Activated CD8-positive, alpha-beta T cell treated with anti-CD3 and anti-CD28 coated beads for 36 hours (primary cell): ENCODE data around the gene SHMT2. TPM values are rescaled to one million over a fixed set of nuclear protein-coding genes. Genes with fewer than 3 reads are reported as not detected.

Experiments
- ATAC-seq: fragments of 200-7000 bp; cut with Tn5 transposase; one replicate; pipeline ENCODE4 v1.10.0; 2021; ENCODE audit warnings: mild to moderate bottlenecking, moderate library complexity
- CTCF ChIA-PET: fragments of 350-600 bp; sonication (Branson Sonifier 250); formaldehyde crosslinking; loops from one replicate; lab custom pipeline; 2021; ENCODE audit warnings: antibody characterized with exemption; lab: Charles Lee
- POLR2A ChIA-PET: fragments of 350-600 bp; sonication (Branson Sonifier 250); formaldehyde crosslinking; loops from one replicate; lab custom pipeline; 2021; ENCODE audit warnings: antibody characterized with exemption; lab: Charles Lee
- DNase-seq: peaks from one replicate; pipeline ENCODE4 v3.0.0-alpha.2; 2020
- H3K27ac Mint-ChIP-seq: one replicate; pipeline ENCODE4 v1.8.0; 2021; ENCODE audit warnings: mild to moderate bottlenecking, mixed read lengths
- H3K27me3 Mint-ChIP-seq: one replicate; pipeline ENCODE4 v1.8.0; 2021; ENCODE audit warnings: mixed read lengths
- H3K36me3 Mint-ChIP-seq: one replicate; pipeline ENCODE4 v1.8.0; 2021; ENCODE audit warnings: low read depth, mixed read lengths
- H3K4me1 Mint-ChIP-seq: one replicate; pipeline ENCODE4 v1.8.0; 2021; ENCODE audit warnings: low read depth, mixed read lengths
- H3K4me3 Mint-ChIP-seq: one replicate; pipeline ENCODE4 v1.8.0; 2021; ENCODE audit warnings: mild to moderate bottlenecking, moderate library complexity, mixed read lengths
- H3K9me3 Mint-ChIP-seq: one replicate; pipeline ENCODE4 v1.8.0; 2021; ENCODE audit warnings: mixed read lengths
- CTCF ChIP-seq: fragments of 200-600 bp; IDR thresholded peaks from one replicate; pipeline ENCODE4 v1.8.0; 2022; ENCODE audit warnings: antibody characterized with exemption, mild to moderate bottlenecking
- intact Hi-C: fragments of 100-400 bp; cut with micrococcal nuclease; formaldehyde crosslinking; loops from one replicate; pipeline ENCODE4 v1.10.0; 2022
- total RNA-seq, 2 experiments: library from RNA; stranded (reverse); gene quantifications; one replicate each; pipeline ENCODE4 v1.2.3, GENCODE V29; 2021

The SHMT2 gene
- total RNA-seq, 2 experiments from 2014 or later: 480 to 529 TPM

- H3K27ac Mint-ChIP-seq: no peak overlapping the region
These were observed 2.7 kb downstream of the SHMT2 start for GRCh38 chr12:57232156-57232756.

GRCh38 chr12:57233357-57234232 is 4.1 kb downstream of the SHMT2 start:
- Mint-ChIP-seq H3K9me3 (no peaks in the 10 kb centered on the region), H3K4me1 (peaks cover 61% of the 10 kb centered on the region), H3K27me3 (peaks cover 13% of the 10 kb centered on the region), H3K36me3 (peaks cover 59% of the 10 kb centered on the region), H3K27ac (no peak overlapping the region), H3K4me3 (no peak overlapping the region)
- POLR2A ChIA-PET: interaction anchor here (2.5 to 12.9 kb wide), 3 partner anchors 4 to 18 kb away, joined by 10 to 238 read pairs (median 238); partner anchors contain the start of genes NXPH4 and SHMT2
- TF ChIP-seq CTCF: no peak
- DNase-seq (no peak), ATAC-seq (no peak)
- intact Hi-C loops: no loop called here
- CTCF ChIA-PET: interaction anchor here (0.6 to 13.6 kb wide), 3 partner anchors 7 to 22 kb away, joined by 3 to 431 read pairs (median 215); partner anchors contain the start of gene NXPH4

More at GRCh38 chr12:57232156-57232756, 2.7 kb downstream of the SHMT2 start:
- Mint-ChIP-seq H3K36me3 (peaks cover 59% of the 10 kb centered on the region), H3K4me3 (no peak overlapping the region), H3K4me1 (peaks cover 60% of the 10 kb centered on the region), H3K27me3 (peaks cover 9% of the 10 kb centered on the region), H3K9me3 (no peaks in the 10 kb centered on the region)
- intact Hi-C loops: no loop called here
- DNase-seq: no peak
- no peak for TF ChIP-seq CTCF
- ATAC-seq: no peak
- POLR2A ChIA-PET: interaction anchor here (0.9 to 12.9 kb wide), 4 partner anchors 5 to 18 kb away, joined by 3 to 238 read pairs (median 124); partner anchors contain the start of genes NXPH4 and SHMT2
- CTCF ChIA-PET: interaction anchor here (12.6 to 13.6 kb wide), 2 partner anchors 9 to 16 kb away, joined by 215 to 431 read pairs; partner anchors contain the start of gene NXPH4

- H3K36me3 Mint-ChIP-seq: peaks cover 59% of the 10 kb centered on the region
- intact Hi-C loops: no loop called here
These were observed 4.7 kb downstream of the SHMT2 start for GRCh38 chr12:57234233-57234570.

GRCh38 chr12:57234571-57235016 is 5.1 kb downstream of the SHMT2 start:
- H3K4me3 Mint-ChIP-seq: no peak overlapping the region
- peaks cover 59% of the 10 kb centered on the region for H3K4me1 Mint-ChIP-seq
- DNase-seq: no peak
- no peak for ATAC-seq
- H3K9me3 Mint-ChIP-seq: no peaks in the 10 kb centered on the region
- no peak overlapping the region for H3K27ac Mint-ChIP-seq
- peaks cover 58% of the 10 kb centered on the region for H3K36me3 Mint-ChIP-seq
- peaks cover 17% of the 10 kb centered on the region for H3K27me3 Mint-ChIP-seq
- intact Hi-C loops: no loop called here
- POLR2A ChIA-PET: interaction anchor here (10.7 to 12.9 kb wide), 2 partner anchors 8 to 18 kb away, joined by 99 to 238 read pairs; partner anchors contain the start of genes NXPH4 and SHMT2
- TF ChIP-seq CTCF: no peak
- CTCF ChIA-PET: interaction anchor here (12.6 to 13.6 kb wide), 2 partner anchors 6 to 18 kb away, joined by 215 to 431 read pairs; partner anchors contain the start of gene NXPH4

More at GRCh38 chr12:57234233-57234570, 4.7 kb downstream of the SHMT2 start:
- no peak for DNase-seq
- H3K9me3 Mint-ChIP-seq: no peaks in the 10 kb centered on the region
- no peak overlapping the region for H3K27ac Mint-ChIP-seq
- ChIA-PET CTCF (interaction anchor here (12.6 to 13.6 kb wide), 2 partner anchors 7 to 18 kb away, joined by 215 to 431 read pairs; partner anchors contain the start of gene NXPH4), POLR2A (interaction anchor here (12.9 kb wide), 1 partner anchor 7 kb away, joined by 238 read pairs; the partner anchor contains the start of gene SHMT2)
- H3K27me3 Mint-ChIP-seq: peaks cover 17% of the 10 kb centered on the region
- no peak for TF ChIP-seq CTCF
- H3K4me3 Mint-ChIP-seq: no peak overlapping the region
- H3K4me1 Mint-ChIP-seq: peaks cover 59% of the 10 kb centered on the region
- no peak for ATAC-seq
